Breast epithelium (tissue), 4 donors: ENCODE data around the gene TRNAU1AP. TPM values are rescaled to one million over a fixed set of nuclear protein-coding genes. Genes with fewer than 3 reads are reported as not detected.

ENCODE experiments used
- DNase-seq, 2 donors: peaks; one replicate each; pipeline ENCODE4 v3.0.0-alpha.2; 2019; ENCODE audit warnings: low spot score in 2 of 2
- H3K27ac ChIP-seq, 2 donors: fragments of 200-600 bp; sonication (generic) in 1 of 2; one replicate each; pipeline ENCODE4 v1.5.1; 2016 to 2019; ENCODE audit warnings: mild to moderate bottlenecking in 1 of 2
- H3K27me3 ChIP-seq, 2 donors: fragments of 200-600 bp; sonication (generic) in 1 of 2; one replicate each; pipeline versions ENCODE4 v1.5.1 to v1.6.0; 2017 to 2019; ENCODE audit warnings: control low read depth in 1 of 2, mild to moderate bottlenecking in 1 of 2
- H3K36me3 ChIP-seq: fragments of 200-600 bp; one replicate; pipeline ENCODE4 v1.5.1; 2019
- H3K4me1 ChIP-seq, 2 donors: fragments of 200-600 bp; sonication (generic); one replicate each; pipeline ENCODE4 v1.5.1; 2016 to 2019; ENCODE audit warnings: control low read depth in 1 of 2
- H3K4me3 ChIP-seq, 3 donors: fragments of 200-600 bp; sonication (generic); 1 replicate in 2 of 3; 2 replicates in 1 of 3; pipeline ENCODE4 v1.5.1; 2016 to 2019; ENCODE audit warnings: mild to moderate bottlenecking in 3 of 3, moderate library complexity in 2 of 3
- H3K9me3 ChIP-seq, 2 donors: fragments of 200-600 bp; sonication (generic) in 1 of 2; one replicate each; pipeline ENCODE4 v1.5.1; 2016 to 2019; ENCODE audit warnings: control low read depth in 1 of 2
- CTCF ChIP-seq, 3 donors: fragments of 450-650 bp; IDR thresholded peaks; one replicate each; pipeline ENCODE4 v1.5.1; 2016 to 2017; ENCODE audit warnings: antibody characterized with exemption in 3 of 3, mild to moderate bottlenecking in 3 of 3, moderate library complexity in 3 of 3
- POLR2A ChIP-seq: fragments of 450-650 bp; IDR thresholded peaks from one replicate; pipeline ENCODE4 v1.6.1; 2016; ENCODE audit warnings: antibody characterized with exemption, mild to moderate bottlenecking, moderate library complexity
- POLR2AphosphoS5 ChIP-seq, 3 donors: sonication (generic); formaldehyde crosslinking; IDR thresholded peaks; one replicate each; pipeline ENCODE4 v1.6.1; 2017; ENCODE audit warnings: antibody characterized with exemption in 3 of 3
- intact Hi-C: fragments of 100-400 bp; cut with DNase I; formaldehyde crosslinking; loops from one replicate; pipeline ENCODE4 v1.15.1; 2023; ENCODE audit warnings: low total_unique reads
- total RNA-seq, 3 donors: library from RNA; depleted of rRNA; stranded (reverse); fragments of >200 nt; gene quantifications; one replicate each; pipeline ENCODE4 v1.1.0, GENCODE V29; 2016

Gene TRNAU1AP
- 10 to 100 TPM; 22.0 to 27.8 (median 27.1) TPM for total RNA-seq

GRCh38 chr1:28552758-28553663, at the start of gene TRNAU1AP:
TRNAU1AP (plus strand) TSS chr1:28553085; CDS start chr1:28553111, 26 bp downstream.
- Histone ChIP-seq H3K9me3 (no peaks in the 10 kb centered on the region), H3K4me3 (peak within 1 kb of the TSS; percentile 63 to 78 (median 74)), H3K27ac (peak within 1 kb of the TSS; percentile 89 to 91), H3K27me3 (no peaks in the 10 kb centered on the region), H3K4me1 (no peaks in the 10 kb centered on the region), H3K36me3 (no peaks in the 10 kb centered on the region)
- intact Hi-C loops: no loop called here
- DNase-seq: peak; percentile 94 to 96
- peak; percentile 65 to 90 (median 73) for TF ChIP-seq POLR2AphosphoS5 (IDR thresholded peaks at IDR 0.05)
- peak; percentile 65 for TF ChIP-seq POLR2A
- no peak for TF ChIP-seq CTCF (IDR thresholded peaks at IDR 0.05)

GRCh38 chr1:28503117-28503516, 49.8 kb upstream of the TRNAU1AP start:
- DNase-seq: no peak
- peaks cover 0 to 11% of the 10 kb centered on the region in 2 donors for H3K4me1 ChIP-seq
- no peaks in the 10 kb centered on the region for H3K9me3 ChIP-seq
- H3K27me3 ChIP-seq: no peaks in the 10 kb centered on the region
- no peak overlapping the region for H3K27ac ChIP-seq
- no peak for TF ChIP-seq POLR2A
- TF ChIP-seq POLR2AphosphoS5 (IDR thresholded peaks at IDR 0.05): no peak
- no peak for TF ChIP-seq CTCF (IDR thresholded peaks at IDR 0.05)
- intact Hi-C loops: no loop called here
- no peak overlapping the region for H3K4me3 ChIP-seq
- no peaks in the 10 kb centered on the region for H3K36me3 ChIP-seq

GRCh38 chr1:28505406-28506187, 47.3 kb upstream of the TRNAU1AP start, which contains the start of gene RCC1:
RCC1 (plus strand) TSS chr1:28506043; CDS start chr1:28529867, 23,824 bp downstream.
- Histone ChIP-seq H3K4me1 (peaks cover 0 to 34% of the 10 kb centered on the region in 2 donors), H3K4me3 (peak within 1 kb of the TSS; percentile 64 to 79 (median 64)), H3K9me3 (no peaks in the 10 kb centered on the region), H3K27me3 (no peaks in the 10 kb centered on the region), H3K27ac (peak within 1 kb of the TSS; percentile 86 to 89), H3K36me3 (no peaks in the 10 kb centered on the region)
- peak; percentile 95 to 98 for DNase-seq
- intact Hi-C loops: no loop called here
- TF ChIP-seq CTCF (IDR thresholded peaks at IDR 0.05): no peak
- peak; percentile 75 to 98 (median 95) for TF ChIP-seq POLR2AphosphoS5 (IDR thresholded peaks at IDR 0.05)
- TF ChIP-seq POLR2A: peak; percentile 98

- H3K4me3 ChIP-seq: peak overlapping the region; percentile 64 to 79 (median 64)
- DNase-seq: no peak
- no peaks in the 10 kb centered on the region for H3K36me3 ChIP-seq
- H3K27me3 ChIP-seq: no peaks in the 10 kb centered on the region
- peak overlapping the region; percentile 85 to 86 for H3K27ac ChIP-seq
- H3K9me3 ChIP-seq: no peaks in the 10 kb centered on the region
- intact Hi-C loops: no loop called here
- peaks cover 0 to 34% of the 10 kb centered on the region in 2 donors for H3K4me1 ChIP-seq
- TF ChIP-seq POLR2A (no peak), CTCF (IDR thresholded peaks at IDR 0.05) (no peak), POLR2AphosphoS5 (IDR thresholded peaks at IDR 0.05) (no peak)
Measured at GRCh38 chr1:28506907-28507246, 46.0 kb upstream of the TRNAU1AP start.
